ENCODE measurements around the gene NOL4L. TPM values are rescaled to one million over a fixed set of nuclear protein-coding genes. Genes with fewer than 3 reads are reported as not detected.
A peak's percentile ranks its signal among the peaks of the same experiment; 100 is the strongest.

NOL4L gene
- total and polyA plus RNA-seq, 8 donors = 3.8 to 54.0 (median 15.0) TPM

DNA sequence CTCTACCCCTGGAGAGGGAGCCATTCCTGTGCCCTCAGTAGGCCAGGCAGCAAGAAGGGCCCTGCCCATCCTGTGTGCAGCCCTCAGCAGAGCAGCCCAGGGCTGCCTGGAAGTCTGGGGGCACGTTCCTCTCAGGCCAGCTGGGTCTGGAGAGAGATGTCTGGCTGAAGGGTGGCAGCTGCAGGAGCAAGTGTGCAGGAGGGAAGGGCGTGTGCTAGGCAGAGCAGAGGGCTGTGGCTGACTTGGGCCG lies 62.7 kb downstream of the NOL4L start:
- H3K27ac ChIP-seq = no peak overlapping the region
- peaks cover 10 to 39% (median 28%) of the 10 kb centered on the region in 4 donors for H3K4me1 ChIP-seq
- intact Hi-C loops (cut with DNase I; ENCODE audit: low total_unique reads) = loop anchor here (5.0 kb wide), 1 partner anchor 130 kb away; no protein-coding TSS in a partner anchor
- DNase-seq = no peak
- WGBS, 5 donors = 77 to 90% (median 85%) methylated on average over 1 to 3 of the region's 3 CpGs
- H3K27me3 ChIP-seq = no peaks in the 10 kb centered on the region
- H3K9me3 ChIP-seq = no peaks in the 10 kb centered on the region
- peaks cover 0 to 14% (median 2%) of the 10 kb centered on the region in 4 donors for H3K36me3 ChIP-seq
- no peak for TF ChIP-seq POLR2AphosphoS5 (IDR thresholded peaks at IDR 0.05)
- no peak for TF ChIP-seq EP300 (IDR thresholded peaks at IDR 0.05)
- no peak for TF ChIP-seq POLR2A (IDR thresholded peaks at IDR 0.05)
- TF ChIP-seq, protein P1, sequence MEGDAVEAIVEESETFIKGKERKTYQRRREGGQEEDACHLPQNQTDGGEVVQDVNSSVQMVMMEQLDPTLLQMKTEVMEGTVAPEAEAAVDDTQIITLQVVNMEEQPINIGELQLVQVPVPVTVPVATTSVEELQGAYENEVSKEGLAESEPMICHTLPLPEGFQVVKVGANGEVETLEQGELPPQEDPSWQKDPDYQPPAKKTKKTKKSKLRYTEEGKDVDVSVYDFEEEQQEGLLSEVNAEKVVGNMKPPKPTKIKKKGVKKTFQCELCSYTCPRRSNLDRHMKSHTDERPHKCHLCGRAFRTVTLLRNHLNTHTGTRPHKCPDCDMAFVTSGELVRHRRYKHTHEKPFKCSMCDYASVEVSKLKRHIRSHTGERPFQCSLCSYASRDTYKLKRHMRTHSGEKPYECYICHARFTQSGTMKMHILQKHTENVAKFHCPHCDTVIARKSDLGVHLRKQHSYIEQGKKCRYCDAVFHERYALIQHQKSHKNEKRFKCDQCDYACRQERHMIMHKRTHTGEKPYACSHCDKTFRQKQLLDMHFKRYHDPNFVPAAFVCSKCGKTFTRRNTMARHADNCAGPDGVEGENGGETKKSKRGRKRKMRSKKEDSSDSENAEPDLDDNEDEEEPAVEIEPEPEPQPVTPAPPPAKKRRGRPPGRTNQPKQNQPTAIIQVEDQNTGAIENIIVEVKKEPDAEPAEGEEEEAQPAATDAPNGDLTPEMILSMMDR (IDR thresholded peaks at IDR 0.05) = no peak
- H3K4me3 ChIP-seq = no peak overlapping the region

DNA sequence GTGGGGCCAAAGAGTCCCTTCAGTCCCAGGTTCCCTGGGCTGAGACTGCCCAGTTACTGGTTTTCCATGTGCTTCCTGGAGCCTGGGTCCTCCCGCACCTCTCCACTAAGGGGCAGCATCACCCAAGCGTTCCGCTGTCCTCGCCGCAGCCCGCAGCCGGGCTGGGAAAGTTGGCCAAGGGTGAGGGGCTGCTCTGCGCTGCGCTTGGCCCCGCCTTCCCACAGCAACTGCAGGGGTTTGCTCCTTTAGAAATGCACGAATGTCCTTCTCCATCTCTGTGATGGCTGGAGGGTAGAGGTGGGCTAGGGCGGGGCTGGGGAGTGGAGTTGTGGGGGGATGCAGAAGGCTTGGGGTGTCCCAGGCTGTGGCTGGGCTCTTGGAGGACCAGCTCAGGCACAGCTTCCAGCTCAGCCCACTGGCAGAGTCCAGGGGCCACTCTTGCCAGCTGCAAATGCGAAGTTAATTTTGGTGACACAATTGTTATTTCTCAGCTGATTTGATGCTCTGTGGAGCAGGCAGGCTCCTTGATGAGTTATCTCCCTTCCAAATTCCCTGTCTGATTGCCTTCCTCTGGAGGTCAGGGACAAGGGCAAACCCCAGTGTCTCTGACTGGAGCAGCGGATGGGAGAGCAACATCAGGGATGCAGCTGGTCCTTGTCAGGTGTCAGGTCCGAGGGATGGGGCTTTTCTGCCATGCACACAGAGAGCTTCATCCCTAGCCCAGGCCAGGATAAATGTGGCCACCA lies 63.2 kb downstream of the NOL4L start:
- Histone ChIP-seq H3K27me3 (no peaks in the 10 kb centered on the region), H3K9me3 (no peaks in the 10 kb centered on the region), H3K27ac (no peak overlapping the region), H3K4me1 (peaks cover 12 to 40% (median 29%) of the 10 kb centered on the region in 4 donors), H3K4me3 (no peak overlapping the region), H3K36me3 (peaks cover 0 to 14% (median 2%) of the 10 kb centered on the region in 4 donors)
- peak; percentile 73 to 92 for DNase-seq
- intact Hi-C loops (cut with DNase I; ENCODE audit: low total_unique reads) = loop anchor here (5.0 kb wide), 1 partner anchor 130 kb away; no protein-coding TSS in a partner anchor
- WGBS, 5 donors = 16 to 25% (median 20%) methylated on average over 8 to 15 of the region's 15 CpGs
- TF ChIP-seq, protein P1 (IDR thresholded peaks at IDR 0.05) = peak in 5 of 7 experiments; percentile 77 to 87 (median 85)
- TF ChIP-seq EP300 (IDR thresholded peaks at IDR 0.05) (no peak), POLR2AphosphoS5 (IDR thresholded peaks at IDR 0.05) (no peak), POLR2A (IDR thresholded peaks at IDR 0.05) (no peak)

DNA sequence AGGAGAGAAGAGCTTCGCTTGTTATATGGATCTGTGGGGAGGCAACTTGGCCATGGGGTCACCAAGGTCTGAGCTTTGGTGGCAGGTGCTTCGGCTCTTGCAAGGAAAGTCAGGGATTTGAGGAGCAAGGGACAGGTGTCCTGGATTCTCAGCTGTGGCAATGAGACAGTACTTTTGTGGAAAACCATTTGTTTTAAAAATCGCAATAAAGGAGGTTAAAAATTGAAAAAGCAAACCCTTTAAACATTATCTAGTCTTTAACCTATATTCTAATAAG lies 64.3 kb downstream of the NOL4L start:
- 65 to 95% (median 87%) methylated on average over 3 of the region's 3 CpGs for WGBS, 5 donors
- Histone ChIP-seq H3K27ac (no peak overlapping the region), H3K27me3 (no peaks in the 10 kb centered on the region), H3K4me1 (peaks cover 12 to 42% (median 36%) of the 10 kb centered on the region in 4 donors), H3K4me3 (no peak overlapping the region), H3K9me3 (no peaks in the 10 kb centered on the region), H3K36me3 (peaks cover 0 to 14% (median 2%) of the 10 kb centered on the region in 4 donors)
- no peak for DNase-seq
- intact Hi-C loops (cut with DNase I; ENCODE audit: low total_unique reads) = loop anchor here (5.0 kb wide), 1 partner anchor 131 kb away; no protein-coding TSS in a partner anchor
- TF ChIP-seq EP300 (IDR thresholded peaks at IDR 0.05) (no peak), POLR2A (IDR thresholded peaks at IDR 0.05) (no peak), POLR2AphosphoS5 (IDR thresholded peaks at IDR 0.05) (no peak)
- TF ChIP-seq, protein P1 (IDR thresholded peaks at IDR 0.05) = no peak

DNA sequence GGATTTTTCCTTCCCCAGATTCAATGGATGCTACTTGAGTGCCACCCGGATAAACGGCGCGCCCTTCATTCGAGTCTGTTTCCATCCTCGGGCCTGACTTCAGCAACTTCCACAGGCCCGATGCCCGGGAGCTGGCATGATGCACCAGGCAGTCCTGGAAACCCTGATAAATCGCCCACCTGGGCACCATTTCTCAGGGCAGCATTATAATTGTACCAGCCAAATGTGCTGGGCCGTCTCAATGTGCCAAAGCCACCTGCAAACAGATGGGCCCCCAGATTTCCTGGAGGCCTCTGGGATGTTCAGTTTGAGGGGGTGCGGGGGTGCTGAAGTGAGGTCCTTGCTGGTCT lies 65.8 kb downstream of the NOL4L start:
- intact Hi-C loops (cut with DNase I; ENCODE audit: low total_unique reads) = no loop called here
- TF ChIP-seq, protein P1 (IDR thresholded peaks at IDR 0.05) = no peak
- TF ChIP-seq EP300 (IDR thresholded peaks at IDR 0.05) (no peak), POLR2A (IDR thresholded peaks at IDR 0.05) (no peak), POLR2AphosphoS5 (IDR thresholded peaks at IDR 0.05) (no peak)
- H3K4me1 ChIP-seq = peaks cover 6 to 28% (median 26%) of the 10 kb centered on the region in 4 donors
- DNase-seq = no peak
- no peaks in the 10 kb centered on the region for H3K27me3 ChIP-seq
- WGBS, 5 donors = 86 to 91% (median 90%) methylated on average over 2 to 11 of the region's 11 CpGs
- H3K4me3 ChIP-seq = no peak overlapping the region
- no peaks in the 10 kb centered on the region for H3K9me3 ChIP-seq
- peaks cover 0 to 14% (median 2%) of the 10 kb centered on the region in 4 donors for H3K36me3 ChIP-seq
- H3K27ac ChIP-seq = no peak overlapping the region
